ENCODE data around the gene FXYD5.
A peak's percentile ranks its signal among the peaks of the same experiment; 100 is the strongest.

GRCh38 chr19:35153701-35154524 lies 622 bp upstream of the FXYD5 start:
- TF ChIP-seq, protein P1, sequence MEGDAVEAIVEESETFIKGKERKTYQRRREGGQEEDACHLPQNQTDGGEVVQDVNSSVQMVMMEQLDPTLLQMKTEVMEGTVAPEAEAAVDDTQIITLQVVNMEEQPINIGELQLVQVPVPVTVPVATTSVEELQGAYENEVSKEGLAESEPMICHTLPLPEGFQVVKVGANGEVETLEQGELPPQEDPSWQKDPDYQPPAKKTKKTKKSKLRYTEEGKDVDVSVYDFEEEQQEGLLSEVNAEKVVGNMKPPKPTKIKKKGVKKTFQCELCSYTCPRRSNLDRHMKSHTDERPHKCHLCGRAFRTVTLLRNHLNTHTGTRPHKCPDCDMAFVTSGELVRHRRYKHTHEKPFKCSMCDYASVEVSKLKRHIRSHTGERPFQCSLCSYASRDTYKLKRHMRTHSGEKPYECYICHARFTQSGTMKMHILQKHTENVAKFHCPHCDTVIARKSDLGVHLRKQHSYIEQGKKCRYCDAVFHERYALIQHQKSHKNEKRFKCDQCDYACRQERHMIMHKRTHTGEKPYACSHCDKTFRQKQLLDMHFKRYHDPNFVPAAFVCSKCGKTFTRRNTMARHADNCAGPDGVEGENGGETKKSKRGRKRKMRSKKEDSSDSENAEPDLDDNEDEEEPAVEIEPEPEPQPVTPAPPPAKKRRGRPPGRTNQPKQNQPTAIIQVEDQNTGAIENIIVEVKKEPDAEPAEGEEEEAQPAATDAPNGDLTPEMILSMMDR (IDR thresholded peaks at IDR 0.05) = peak; percentile 83
- TF ChIP-seq EZH2 (IDR thresholded peaks at IDR 0.05; ENCODE audit: borderline replicate concordance, insufficient read depth, low read depth, low read length, poor library complexity, severe bottlenecking) = no peak

All from B cell (primary cell).